Gastroesophageal sphincter (tissue), 4 donors: ENCODE data around the gene PLEKHG2. TPM values are rescaled to one million over a fixed set of nuclear protein-coding genes. Genes with fewer than 3 reads are reported as not detected.

ENCODE experiments used
- ATAC-seq: fragments of 150-250 bp; one replicate; pipeline ENCODE4 v1.9.1; 2016; ENCODE audit warnings: mild to moderate bottlenecking, moderate library complexity
- H3K27ac ChIP-seq, 4 donors: fragments of 200-600 bp; sonication (generic) in 3 of 4; 1 replicate in 3 of 4; 2 replicates in 1 of 4; pipeline ENCODE4 v1.5.1; 2016 to 2019
- H3K27me3 ChIP-seq: fragments of 200-600 bp; sonication (generic); one replicate; pipeline ENCODE4 v1.5.1; 2019
- H3K36me3 ChIP-seq, 2 donors: fragments of 200-600 bp; sonication (generic); one replicate each; pipeline ENCODE4 v1.5.1; 2019; ENCODE audit warnings: control low read depth in 1 of 2
- H3K4me1 ChIP-seq, 3 donors: fragments of 200-600 bp; sonication (generic); 1 replicate in 2 of 3; 2 replicates in 1 of 3; pipeline ENCODE4 v1.5.1; 2016 to 2019; ENCODE audit warnings: control low read depth in 2 of 3
- H3K4me3 ChIP-seq, 2 donors: fragments of 200-600 bp; sonication (generic); one replicate each; pipeline ENCODE4 v1.5.1; 2019; ENCODE audit warnings: mild to moderate bottlenecking in 1 of 2, moderate library complexity in 1 of 2
- H3K9me3 ChIP-seq, 3 donors: fragments of 200-600 bp; sonication (generic); one replicate each; pipeline ENCODE4 v1.5.1; 2017 to 2019; ENCODE audit warnings: control low read depth in 2 of 3
- CTCF ChIP-seq, 4 experiments: fragments of 200-600 bp in 2 of 4; fragments of 450-650 bp in 2 of 4; sonication (generic) in 1 of 4; IDR thresholded peaks; one replicate each; pipeline ENCODE4 v1.5.1; 2017 to 2019; ENCODE audit warnings: antibody characterized with exemption in 4 of 4, mild to moderate bottlenecking in 2 of 4, moderate library complexity in 2 of 4
- EP300 ChIP-seq: sonication (generic); formaldehyde crosslinking; IDR thresholded peaks from one replicate; pipeline ENCODE4 v1.6.1; 2017; ENCODE audit warnings: antibody characterized with exemption, mild to moderate bottlenecking
- POLR2A ChIP-seq, 2 donors: fragments of 450-650 bp; IDR thresholded peaks; one replicate each; pipeline ENCODE4 v1.6.1; 2017; ENCODE audit warnings: antibody characterized with exemption in 2 of 2, mild to moderate bottlenecking in 2 of 2, moderate library complexity in 1 of 2
- POLR2AphosphoS5 ChIP-seq: sonication (generic); formaldehyde crosslinking; IDR thresholded peaks from one replicate; pipeline ENCODE4 v1.6.1; 2017; ENCODE audit warnings: antibody characterized with exemption
- WGBS, 2 donors: methylation state at CpG; one replicate each; pipeline ENCODE4 v1.1.5; 2018; ENCODE audit warnings: low coverage in 1 of 2; 5-methylcytosine and 5-hydroxymethylcytosine counted together
- total RNA-seq, 4 donors: library from RNA; depleted of rRNA; stranded (reverse); fragments of >200 nt; gene quantifications; one replicate each; pipeline ENCODE4 v1.1.0, GENCODE V29; 2016

PLEKHG2 gene
- total RNA-seq, 4 donors from 2014 or later, result 19.5 to 35.3 (median 23.4) TPM

- no peak for ATAC-seq
- Histone ChIP-seq H3K27me3 (no peaks in the 10 kb centered on the region), H3K4me3 (peak overlapping the region; percentile 84 to 90), H3K9me3 (no peaks in the 10 kb centered on the region), H3K27ac (peak overlapping the region; percentile 99 to 100 (median 99)), H3K4me1 (peaks cover 0 to 58% (median 26%) of the 10 kb centered on the region in 3 donors), H3K36me3 (peaks cover 4 to 22% of the 10 kb centered on the region in 2 donors)
- 0 to 32% methylated on average over 2 to 8 of the region's 22 CpGs for WGBS, 2 donors
- TF ChIP-seq POLR2AphosphoS5 (no peak), POLR2A (IDR thresholded peaks at IDR 0.05) (peak in 1 of 2 donors; percentile 24)
Measured at GRCh38 chr19:39405958-39406655, 6.4 kb upstream of the PLEKHG2 start.

DNA sequence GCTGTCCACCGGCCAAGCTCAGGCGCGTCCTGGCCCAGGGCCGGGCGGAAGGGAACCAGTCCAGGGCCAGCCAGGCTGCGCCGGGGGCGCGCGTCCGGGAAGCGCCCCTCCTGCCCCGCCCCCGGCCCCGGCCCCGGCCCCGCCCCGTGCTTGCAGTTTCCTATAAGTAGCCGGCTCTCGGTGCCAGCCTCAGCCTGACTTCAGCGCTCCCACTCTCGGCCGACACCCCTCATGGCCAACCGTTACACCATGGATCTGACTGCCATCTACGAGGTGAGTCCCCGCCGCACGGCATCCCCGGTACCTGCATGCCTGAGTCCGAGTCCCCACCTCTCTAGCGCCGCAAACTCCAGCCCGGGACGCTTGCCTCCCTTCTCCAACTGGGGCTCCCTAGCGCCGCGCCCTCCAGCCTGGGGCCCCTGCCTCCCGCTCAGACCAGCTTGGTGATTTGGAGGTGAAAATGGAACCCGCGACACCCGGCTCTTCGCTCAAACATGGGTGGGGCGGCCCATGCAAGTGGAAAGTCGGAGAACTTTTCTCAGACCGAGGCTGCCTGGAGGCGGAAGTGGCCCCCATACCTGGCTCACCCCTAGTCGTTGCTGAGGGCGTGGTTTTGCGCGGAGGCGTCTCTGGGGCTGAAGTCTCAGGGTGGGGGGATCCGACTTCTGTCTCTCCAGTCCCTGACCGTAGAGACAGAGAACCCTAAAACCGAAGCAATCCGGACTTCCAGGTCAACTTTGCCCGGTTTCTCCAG, 5.6 kb upstream of the PLEKHG2 start, which contains the start of gene ZFP36:
ZFP36 (plus strand) TSS at position 192 of the 754 bp plus-strand sequence; CDS start at position 250, 58 bp downstream.
- Histone ChIP-seq H3K27ac (peak within 1 kb of the TSS; percentile 99 to 100 (median 99)), H3K27me3 (no peaks in the 10 kb centered on the region), H3K4me3 (peak within 1 kb of the TSS; percentile 84 to 90), H3K36me3 (peaks cover 4 to 22% of the 10 kb centered on the region in 2 donors), H3K4me1 (peaks cover 0 to 58% (median 23%) of the 10 kb centered on the region in 3 donors), H3K9me3 (no peaks in the 10 kb centered on the region)
- TF ChIP-seq POLR2AphosphoS5 (peak; percentile 100), EP300 (no peak), CTCF (IDR thresholded peaks at IDR 0.05) (peak in 2 of 4 experiments; percentile 33 to 42), POLR2A (IDR thresholded peaks at IDR 0.05) (peak; percentile 100)
- peak; percentile 28 for ATAC-seq
- 0% methylated on average over 1 of the region's 56 CpGs; no CpG with 5 or more reads in 1 of the 2 donors for WGBS, 2 donors

GRCh38 chr19:39407410-39407659, 5.1 kb upstream of the PLEKHG2 start:
- Histone ChIP-seq H3K27ac (peak overlapping the region; percentile 99 to 100 (median 99)), H3K4me1 (peaks cover 0 to 53% (median 20%) of the 10 kb centered on the region in 3 donors), H3K27me3 (no peaks in the 10 kb centered on the region), H3K36me3 (peaks cover 4 to 22% of the 10 kb centered on the region in 2 donors), H3K4me3 (peak overlapping the region; percentile 84 to 90), H3K9me3 (no peaks in the 10 kb centered on the region)
- WGBS, 2 donors, result no CpG with 5 or more reads among the region's 14 CpGs
- TF ChIP-seq EP300 (no peak), POLR2AphosphoS5 (no peak), POLR2A (IDR thresholded peaks at IDR 0.05) (no peak), CTCF (IDR thresholded peaks at IDR 0.05) (no peak)
- no peak for ATAC-seq

GRCh38 chr19:39407660-39408391, 4.6 kb upstream of the PLEKHG2 start:
- Histone ChIP-seq H3K4me3 (peak overlapping the region; percentile 84 to 90), H3K4me1 (peaks cover 0 to 48% (median 20%) of the 10 kb centered on the region in 3 donors), H3K27me3 (no peaks in the 10 kb centered on the region), H3K36me3 (peaks cover 4 to 22% of the 10 kb centered on the region in 2 donors), H3K27ac (peak overlapping the region; percentile 99 to 100 (median 99)), H3K9me3 (no peaks in the 10 kb centered on the region)
- WGBS, 2 donors, result 0% methylated on average over 2 of the region's 40 CpGs; no CpG with 5 or more reads in 1 of the 2 donors
- no peak for ATAC-seq
- no peak for TF ChIP-seq CTCF (IDR thresholded peaks at IDR 0.05)
- peak; percentile 97 for TF ChIP-seq POLR2AphosphoS5
- peak; percentile 63 to 93 for TF ChIP-seq POLR2A (IDR thresholded peaks at IDR 0.05)
